Ovary (tissue), 9 donors: ENCODE results near the gene DNAH11. TPM values are rescaled to one million over a fixed set of nuclear protein-coding genes. Genes with fewer than 3 reads are reported as not detected.

Source experiments
- DNase-seq, 5 donors: peaks; one replicate each; pipeline ENCODE4 v3.0.0-alpha.2; 2019 to 2020
- H3K27ac ChIP-seq, 2 donors: fragments of 200-600 bp; one replicate each; pipeline versions ENCODE4 v1.5.1 to v1.8.0; 2019 to 2022
- H3K27me3 ChIP-seq: fragments of 200-600 bp; one replicate; pipeline ENCODE4 v1.8.0; 2022
- H3K36me3 ChIP-seq: fragments of 200-600 bp; sonication (generic); one replicate; pipeline ENCODE4 v1.5.1; 2019
- H3K4me1 ChIP-seq: one replicate; pipeline ENCODE4 v1.8.1; 2013; ENCODE audit warnings: mild to moderate bottlenecking, moderate library complexity; ENCODE audit not compliant: insufficient read depth
- H3K4me3 ChIP-seq: fragments of 200-600 bp; sonication (generic); one replicate; pipeline ENCODE4 v1.5.1; 2017
- H3K9me3 ChIP-seq, 2 donors: fragments of 200-600 bp in 1 of 2; sonication (generic) in 1 of 2; one replicate each; pipeline versions ENCODE4 v1.5.1 to v1.8.1; 2013 to 2019; ENCODE audit warnings: mild to moderate bottlenecking in 1 of 2, moderate library complexity in 1 of 2
- EP300 ChIP-seq: sonication (generic); formaldehyde crosslinking; IDR thresholded peaks from one replicate; pipeline ENCODE4 v1.6.1; 2017; ENCODE audit warnings: antibody characterized with exemption
- POLR2A ChIP-seq: fragments of 450-650 bp; IDR thresholded peaks from one replicate; pipeline ENCODE4 v1.6.1; 2017; ENCODE audit warnings: antibody characterized with exemption, mild to moderate bottlenecking, moderate library complexity
- WGBS, 3 donors: extraction: QIAGEN DNeasy Blood & Tissue Kit in 1 of 3; methylation state at CpG; one replicate each; pipeline versions ENCODE4 v1.1.5 to v1.1.7; 2013 to 2017; 5-methylcytosine and 5-hydroxymethylcytosine counted together
- intact Hi-C, 4 donors: fragments of 100-400 bp; cut with DNase I; formaldehyde crosslinking; loops; one replicate each; pipeline versions ENCODE4 v1.11.0 to v1.15.1; 2022 to 2023
- polyA plus RNA-seq, 2 donors: library from polyadenylated mRNA; stranded (reverse); fragments of 200-250 nt in 1 of 2; fragments of 350-450 nt in 1 of 2; fragmentation: Illumina TruSeq in 1 of 2; extraction: RNeasy Lipid Tissue Mini Kit (QIAGEN cat#74804) in 1 of 2; gene quantifications; one replicate each; pipeline ENCODE4 v1.2.3, GENCODE V29; 2013 to 2014
- total RNA-seq, 7 donors: library from RNA; depleted of rRNA in 2 of 7; stranded (reverse); fragments of >200 nt in 2 of 7; fragmentation: NEBNext Ultra II Directional in 3 of 7; extraction: Animal tissue kit (Norgen Biotek cat#: 25700) in 3 of 7; gene quantifications; one replicate each; pipeline versions ENCODE4 v1.1.0 to v1.2.4, GENCODE V29; 2016 to 2023
- TF ChIP-seq, protein P1 (sequence below), 3 donors: fragments of 450-650 bp in 2 of 3; fragments of 200-600 bp in 1 of 3; IDR thresholded peaks; one replicate each; pipeline versions ENCODE4 v1.5.1 to v1.8.0; 2016 to 2022; ENCODE audit warnings: antibody characterized with exemption in 3 of 3, mild to moderate bottlenecking in 1 of 3
- donor health status: DM: no; HTN: no; CAD: no; lungs with moderate emphysema.
- donor health status: DM: no; HTN: no; CAD: no.
- donor health status: Bipolar disorder and iron deficiency.
- donor health status: DM: yes; HTN: yes; CAD: no.
- donor health status: DM: no; HTN: no; CAD: no.
- donor health status: DM: yes; HTN: yes; CAD: no.

The DNAH11 gene
- total and polyA plus RNA-seq, 9 donors: 0.05 to 44.3 (median 2.6) TPM

DNA sequence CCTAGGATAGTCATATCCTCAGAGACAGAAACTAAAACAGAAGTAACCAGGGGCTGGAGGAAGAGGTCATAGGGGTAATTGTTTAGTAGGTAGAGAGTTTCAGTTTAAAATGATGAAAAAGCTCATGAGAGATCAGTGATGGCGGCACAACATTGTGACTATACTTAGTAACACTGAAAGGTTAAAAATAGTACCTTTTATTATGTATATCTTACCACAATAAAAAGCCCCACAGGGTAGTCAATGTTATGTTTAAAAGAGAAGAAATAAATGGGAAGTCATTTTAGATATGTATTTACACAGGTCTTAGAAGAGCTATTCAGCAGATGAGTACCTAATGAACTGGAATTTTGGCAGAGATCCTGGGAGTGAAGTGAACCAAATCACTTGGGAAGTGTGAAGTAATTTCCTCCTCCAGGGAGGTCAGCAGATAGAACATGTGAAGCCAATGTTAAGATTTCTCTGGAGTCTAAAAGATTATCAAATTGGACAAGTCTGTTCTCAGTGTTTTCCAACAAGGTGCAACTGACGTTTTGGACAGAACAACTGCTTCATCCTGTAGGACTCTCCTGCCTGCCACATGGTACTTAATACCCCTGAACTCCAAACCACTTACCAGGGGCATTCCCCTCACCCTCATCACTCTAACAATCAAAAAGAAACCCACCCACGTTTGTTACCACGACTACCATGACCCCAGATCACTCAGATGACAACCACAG is 396.5 kb downstream of the DNAH11 start:
- WGBS, 3 donors: 75 to 81% (median 75%) methylated on average over 4 of the region's 4 CpGs
- intact Hi-C loops: no loop called here
- Histone ChIP-seq H3K36me3 (no peaks in the 10 kb centered on the region), H3K27ac (no peak overlapping the region), H3K4me3 (no peak overlapping the region), H3K27me3 (no peaks in the 10 kb centered on the region), H3K4me1 (peaks cover 1% of the 10 kb centered on the region), H3K9me3 (no peaks in the 10 kb centered on the region)
- no peak for TF ChIP-seq EP300
- TF ChIP-seq, protein P1, sequence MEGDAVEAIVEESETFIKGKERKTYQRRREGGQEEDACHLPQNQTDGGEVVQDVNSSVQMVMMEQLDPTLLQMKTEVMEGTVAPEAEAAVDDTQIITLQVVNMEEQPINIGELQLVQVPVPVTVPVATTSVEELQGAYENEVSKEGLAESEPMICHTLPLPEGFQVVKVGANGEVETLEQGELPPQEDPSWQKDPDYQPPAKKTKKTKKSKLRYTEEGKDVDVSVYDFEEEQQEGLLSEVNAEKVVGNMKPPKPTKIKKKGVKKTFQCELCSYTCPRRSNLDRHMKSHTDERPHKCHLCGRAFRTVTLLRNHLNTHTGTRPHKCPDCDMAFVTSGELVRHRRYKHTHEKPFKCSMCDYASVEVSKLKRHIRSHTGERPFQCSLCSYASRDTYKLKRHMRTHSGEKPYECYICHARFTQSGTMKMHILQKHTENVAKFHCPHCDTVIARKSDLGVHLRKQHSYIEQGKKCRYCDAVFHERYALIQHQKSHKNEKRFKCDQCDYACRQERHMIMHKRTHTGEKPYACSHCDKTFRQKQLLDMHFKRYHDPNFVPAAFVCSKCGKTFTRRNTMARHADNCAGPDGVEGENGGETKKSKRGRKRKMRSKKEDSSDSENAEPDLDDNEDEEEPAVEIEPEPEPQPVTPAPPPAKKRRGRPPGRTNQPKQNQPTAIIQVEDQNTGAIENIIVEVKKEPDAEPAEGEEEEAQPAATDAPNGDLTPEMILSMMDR (IDR thresholded peaks at IDR 0.05): no peak
- no peak for TF ChIP-seq POLR2A
- no peak for DNase-seq

DNA sequence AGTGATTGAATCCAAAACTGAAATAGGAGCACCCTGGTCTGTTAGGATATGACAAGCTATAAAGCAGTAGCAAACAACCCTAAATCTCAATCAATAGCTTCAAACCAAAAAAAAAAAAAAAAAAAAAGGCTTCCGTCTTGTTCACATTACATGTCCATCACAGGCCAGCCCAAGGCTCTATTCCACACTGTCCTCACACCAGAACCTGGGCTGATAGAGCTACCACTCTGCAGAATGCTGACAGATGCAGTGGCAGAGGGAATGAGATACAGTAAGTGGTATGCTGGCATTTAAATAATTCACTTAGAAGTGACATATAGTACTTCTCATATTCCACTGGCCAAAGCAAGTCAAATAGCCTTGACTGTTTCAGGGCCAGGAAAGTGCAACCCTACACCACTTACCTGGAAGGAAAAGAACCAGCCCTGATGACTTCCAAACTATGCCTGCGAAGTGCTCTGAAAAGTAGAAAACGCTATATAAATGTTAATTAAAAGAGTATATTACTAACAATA is 397.1 kb downstream of the DNAH11 start:
- Histone ChIP-seq H3K4me1 (peaks cover 1% of the 10 kb centered on the region), H3K9me3 (no peaks in the 10 kb centered on the region), H3K36me3 (no peaks in the 10 kb centered on the region), H3K27me3 (no peaks in the 10 kb centered on the region), H3K4me3 (no peak overlapping the region), H3K27ac (no peak overlapping the region)
- TF ChIP-seq POLR2A: no peak
- no peak for TF ChIP-seq EP300
- TF ChIP-seq, protein P1 (IDR thresholded peaks at IDR 0.05): no peak
- no peak for DNase-seq
- 94 to 97% (median 95%) methylated on average over 3 of the region's 3 CpGs for WGBS, 3 donors
- intact Hi-C loops: no loop called here

DNA sequence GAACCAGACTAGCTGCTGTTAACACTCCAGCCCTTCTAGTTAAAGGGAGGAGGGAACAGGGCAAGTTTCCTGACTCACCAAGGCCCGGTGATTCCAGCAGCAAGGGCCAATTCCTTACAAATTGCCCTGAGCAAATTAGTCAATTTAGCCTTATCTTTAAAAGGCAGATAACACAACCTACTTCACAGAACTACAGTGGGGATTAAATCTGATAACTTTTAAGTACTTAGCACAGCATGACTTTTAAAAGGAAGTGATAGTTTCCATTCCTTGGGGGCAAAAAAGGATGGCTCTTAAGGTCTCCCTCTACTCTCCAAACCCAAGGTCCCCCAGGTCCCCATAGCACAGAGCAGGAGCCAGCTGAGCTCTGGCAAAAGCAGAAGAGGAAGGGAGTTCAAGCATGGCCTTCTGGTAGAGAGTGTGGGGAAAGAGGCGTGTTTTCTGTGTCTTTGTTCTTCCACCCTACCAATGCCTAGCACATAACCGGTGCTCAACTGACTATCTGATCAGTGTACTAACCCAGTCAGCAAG is 398.8 kb downstream of the DNAH11 start:
- Histone ChIP-seq H3K4me1 (peaks cover 1% of the 10 kb centered on the region), H3K4me3 (no peak overlapping the region), H3K27ac (no peak overlapping the region), H3K27me3 (no peaks in the 10 kb centered on the region), H3K9me3 (no peaks in the 10 kb centered on the region), H3K36me3 (no peaks in the 10 kb centered on the region)
- TF ChIP-seq EP300 (no peak), POLR2A (no peak)
- TF ChIP-seq, protein P1 (IDR thresholded peaks at IDR 0.05): no peak
- no peak for DNase-seq
- intact Hi-C loops: no loop called here
- 65 to 76% (median 73%) methylated on average over 3 of the region's 3 CpGs for WGBS, 3 donors

DNA sequence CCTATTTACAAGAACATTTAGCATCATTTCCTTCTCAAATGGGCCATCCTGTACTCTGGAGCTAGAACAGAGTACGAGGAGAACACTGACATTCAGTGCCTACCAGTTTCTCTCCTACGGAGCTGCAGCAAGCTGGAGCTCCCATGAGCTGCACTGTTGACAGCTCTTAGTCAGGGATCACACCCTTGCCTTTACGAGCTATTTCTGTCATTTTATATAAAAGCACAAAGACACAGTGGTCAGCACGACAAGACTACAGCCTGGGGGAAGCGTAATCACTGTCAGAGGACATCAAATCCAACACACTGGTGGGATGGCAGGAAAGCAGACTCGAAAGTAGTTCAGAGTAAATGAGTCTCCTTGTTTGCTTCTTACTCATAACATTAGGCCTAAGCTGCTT is 400.1 kb downstream of the DNAH11 start:
- Histone ChIP-seq H3K27me3 (no peaks in the 10 kb centered on the region), H3K4me3 (no peak overlapping the region), H3K36me3 (no peaks in the 10 kb centered on the region), H3K4me1 (peaks cover 1% of the 10 kb centered on the region), H3K9me3 (no peaks in the 10 kb centered on the region), H3K27ac (no peak overlapping the region)
- TF ChIP-seq EP300 (no peak), POLR2A (no peak)
- TF ChIP-seq, protein P1 (IDR thresholded peaks at IDR 0.05): no peak
- WGBS, 3 donors: 83 to 88% (median 87%) methylated on average over 6 of the region's 6 CpGs
- no peak for DNase-seq
- intact Hi-C loops: no loop called here
